ENCODE results near the gene CERCAM.
A peak's percentile ranks its signal among the peaks of the same experiment; 100 is the strongest.
"Not testable (repeated sequence)": the region's sequence is repeated elsewhere in the genome, so short reads cannot be mapped to it uniquely, and the experiment has no call there.

The CERCAM gene

GRCh38 chr9:128419061-128419925 is 1.4 kb upstream of the CERCAM start:
- peak; percentile 26 for DNase-seq (ENCODE audit: low spot score)

DNA sequence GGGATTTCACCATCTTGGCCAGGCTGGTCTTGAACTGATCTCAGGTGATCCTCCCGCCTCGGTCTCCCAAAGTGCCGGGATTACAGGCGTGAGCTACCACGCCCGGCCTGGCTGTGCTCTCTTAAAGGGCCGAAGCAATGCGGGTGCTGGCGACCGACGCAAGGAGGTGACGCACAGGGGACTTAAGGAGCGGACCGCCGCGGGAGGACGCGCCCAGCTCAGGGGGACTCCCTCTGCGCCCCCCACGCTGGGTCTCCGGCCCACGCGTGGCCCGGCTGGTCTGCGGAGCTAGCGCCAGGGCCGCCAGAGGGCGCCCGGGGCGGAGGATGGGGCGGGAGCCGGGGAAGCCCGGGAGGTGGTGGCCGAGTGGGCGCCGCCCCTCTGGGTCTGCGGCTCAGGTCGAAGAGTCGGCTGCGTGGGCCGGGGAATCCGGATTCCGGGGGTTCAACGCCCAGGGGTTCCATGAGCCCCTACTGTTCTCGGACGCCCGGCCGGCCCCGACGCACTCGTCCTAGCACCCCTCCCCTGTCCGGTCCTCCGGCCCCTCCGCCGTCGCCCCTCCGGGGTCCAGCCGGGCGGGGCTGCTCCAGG is 502 bp upstream of the CERCAM start:
- peak; percentile 49 for DNase-seq (ENCODE audit: low spot score)

DNA sequence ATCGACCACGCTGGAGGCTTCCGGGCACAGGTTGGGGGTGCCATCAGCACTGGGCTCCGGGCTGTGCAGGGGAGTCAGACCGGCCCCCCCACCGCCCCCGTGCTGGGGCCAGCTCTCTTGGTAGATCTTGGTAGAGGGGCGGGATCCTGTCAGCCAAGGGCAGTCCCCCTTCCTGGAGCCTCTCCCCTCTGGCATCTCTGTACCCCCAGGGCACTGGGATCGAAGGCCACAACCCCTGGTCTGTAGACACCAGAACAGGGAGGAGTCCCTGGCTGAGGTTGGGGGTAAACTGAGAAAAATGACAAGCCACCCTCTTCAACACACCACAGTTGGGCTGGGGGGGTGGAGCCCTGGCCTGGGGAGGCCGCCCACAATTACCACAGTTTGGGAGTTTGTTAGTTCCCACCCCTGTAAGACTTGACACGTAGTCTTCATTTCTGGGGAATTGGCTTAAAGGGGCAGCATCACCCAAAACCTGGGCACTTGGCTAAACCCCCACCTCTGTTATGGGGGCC is 882 bp downstream of the CERCAM start:
- DNase-seq (ENCODE audit: low spot score) = no peak

DNA sequence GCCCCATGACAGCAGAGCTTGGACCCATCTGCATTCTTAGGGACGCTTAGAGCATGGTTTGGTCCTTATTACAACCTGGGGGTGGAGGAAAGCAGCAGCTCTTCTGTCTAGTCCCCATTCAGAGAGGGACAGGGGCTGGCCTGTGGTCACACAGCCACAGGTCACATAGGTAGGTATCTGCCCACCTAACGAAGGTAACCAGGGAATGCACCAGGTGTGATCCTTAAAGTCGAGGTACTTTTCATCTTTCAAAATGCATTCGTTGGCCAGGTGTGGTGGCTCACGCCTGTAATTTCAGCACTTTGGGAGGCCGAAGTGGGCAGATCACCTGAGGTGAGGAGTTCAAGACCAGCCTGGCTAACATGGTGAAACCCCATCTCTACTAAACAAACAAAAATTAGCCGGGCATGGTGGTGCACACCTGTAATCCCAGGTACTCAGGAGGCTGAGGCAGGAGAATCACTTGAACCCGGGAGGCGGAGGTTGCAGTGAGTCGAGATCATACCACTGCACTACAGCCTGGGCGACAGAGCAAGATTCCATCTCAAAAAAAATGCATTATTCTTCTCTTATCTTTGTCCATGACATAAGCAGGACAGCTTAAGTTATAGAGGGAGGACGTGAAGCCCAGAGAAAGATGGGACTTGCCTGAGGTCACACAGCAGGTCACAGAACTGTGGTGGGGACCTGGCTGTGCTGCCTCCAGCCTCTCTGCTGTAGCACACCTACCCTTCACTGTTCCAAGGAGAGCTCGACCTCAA is 1.5 kb downstream of the CERCAM start:
- DNase-seq (ENCODE audit: low spot score) = not testable (repeated sequence)

DNA sequence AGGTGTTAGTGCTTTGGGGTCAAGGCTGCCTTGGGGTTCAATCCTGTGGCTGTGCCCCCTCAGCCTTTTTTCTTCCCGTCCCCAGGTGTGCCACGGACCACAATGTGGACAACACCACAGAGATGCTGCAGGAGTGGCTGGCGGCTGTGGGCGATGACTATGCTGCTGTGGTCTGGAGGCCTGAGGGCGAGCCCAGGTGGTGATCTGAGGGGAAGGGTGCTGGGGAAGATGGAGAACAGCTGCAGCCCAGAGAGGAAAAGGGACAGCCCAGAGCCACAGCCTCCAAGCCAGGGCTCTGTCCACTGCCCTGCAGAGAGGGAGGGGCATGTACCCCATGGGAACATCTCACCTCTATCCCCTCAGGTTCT is 2.1 kb downstream of the CERCAM start:
- no peak for DNase-seq (ENCODE audit: low spot score)

GRCh38 chr9:128423356-128423755 is 2.7 kb downstream of the CERCAM start:
- DNase-seq (ENCODE audit: low spot score) = not testable (repeated sequence)

GRCh38 chr9:128424268-128424780 is 3.7 kb downstream of the CERCAM start:
- DNase-seq (ENCODE audit: low spot score) = no peak

DNA sequence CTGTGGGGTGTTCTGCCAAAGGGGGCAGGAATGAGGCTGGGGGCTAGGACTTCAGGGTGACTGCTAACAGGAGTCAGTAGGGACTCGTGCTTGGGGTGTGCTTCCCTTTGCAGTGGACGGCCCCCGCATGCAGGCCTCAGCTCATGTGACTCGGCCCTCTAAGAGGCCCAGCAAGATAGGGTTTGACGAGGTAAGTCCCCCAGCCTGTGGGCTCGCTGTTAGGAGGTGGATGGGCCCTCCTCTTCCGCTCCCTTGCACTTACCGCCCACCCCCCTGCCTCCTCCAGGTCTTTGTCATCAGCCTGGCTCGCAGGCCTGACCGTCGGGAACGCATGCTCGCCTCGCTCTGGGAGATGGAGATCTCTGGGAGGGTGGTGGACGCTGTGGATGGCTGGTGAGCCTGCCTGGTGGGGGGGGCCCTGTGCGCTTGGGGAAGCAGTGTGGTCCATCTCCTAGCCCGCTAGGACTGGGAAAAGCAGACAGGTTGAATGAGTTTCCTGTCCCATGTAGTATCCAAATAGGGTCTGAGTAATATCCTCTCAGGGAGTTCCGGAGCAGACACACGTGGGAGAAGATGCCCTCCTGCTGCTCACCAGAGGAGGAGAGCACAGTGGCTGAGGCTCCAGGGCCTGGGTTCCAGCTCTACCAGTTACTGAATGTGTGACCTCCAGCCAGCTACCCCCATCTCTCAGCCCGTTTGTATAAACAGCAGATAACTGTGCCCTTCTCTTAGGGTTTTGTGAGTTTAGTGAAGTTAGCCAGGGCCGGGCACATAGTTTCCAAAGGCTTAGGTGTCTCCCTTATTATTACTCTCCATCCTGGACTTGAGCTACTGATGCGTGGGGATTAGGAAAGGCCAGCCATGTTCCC is 8.2 kb downstream of the CERCAM start:
- DNase-seq (ENCODE audit: low spot score) = no peak

GRCh38 chr9:128429513-128430086 is 8.9 kb downstream of the CERCAM start:
- DNase-seq (ENCODE audit: low spot score) = peak; percentile 75

- DNase-seq (ENCODE audit: low spot score) = no peak
These were observed 10.6 kb downstream of the CERCAM start for GRCh38 chr9:128431207-128431606.

- no peak for DNase-seq (ENCODE audit: low spot score)
These were observed 13.7 kb downstream of the CERCAM start for GRCh38 chr9:128434340-128434739.

GRCh38 chr9:128435611-128436010 is 15.0 kb downstream of the CERCAM start:
- DNase-seq (ENCODE audit: low spot score) = no peak

DNA sequence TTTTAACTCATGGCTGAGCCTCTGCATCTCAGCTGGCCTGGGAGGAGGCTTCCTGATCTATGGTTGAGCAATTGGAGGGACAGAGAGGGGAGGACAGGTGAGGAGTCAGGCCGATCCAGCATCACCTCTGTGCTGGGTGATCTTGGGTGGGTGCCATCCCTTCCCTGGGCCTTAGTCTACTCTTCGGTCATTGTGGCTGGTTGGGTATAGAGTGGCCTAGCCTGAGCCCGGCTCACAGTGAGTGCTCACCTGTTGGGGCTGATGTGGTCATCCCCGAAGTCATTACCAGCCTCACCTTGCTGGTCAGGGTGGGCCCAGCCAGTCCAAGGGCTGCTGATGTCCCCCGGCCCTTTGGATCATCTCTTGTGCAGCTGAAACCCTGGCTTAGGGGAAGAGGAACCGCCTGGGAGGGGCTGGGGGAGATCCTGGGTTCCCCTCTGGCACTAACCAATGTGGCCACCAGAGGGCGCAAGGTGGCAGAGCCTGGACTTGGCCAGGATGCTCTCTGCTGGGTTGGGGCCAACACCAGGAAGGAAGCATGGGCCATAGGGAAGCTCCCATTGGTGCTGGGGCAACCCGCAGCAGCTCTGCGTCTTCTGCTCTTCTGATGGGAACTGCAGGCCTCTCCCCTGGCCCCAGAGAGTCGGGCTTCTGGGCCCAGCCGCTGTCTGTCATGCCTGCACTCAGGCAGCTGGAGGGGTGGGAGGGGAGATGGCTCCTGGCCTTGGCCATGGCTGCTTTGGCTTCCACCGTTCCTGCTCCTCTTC is 17.9 kb downstream of the CERCAM start:
- peak; percentile 89 for DNase-seq (ENCODE audit: low spot score)

DNA sequence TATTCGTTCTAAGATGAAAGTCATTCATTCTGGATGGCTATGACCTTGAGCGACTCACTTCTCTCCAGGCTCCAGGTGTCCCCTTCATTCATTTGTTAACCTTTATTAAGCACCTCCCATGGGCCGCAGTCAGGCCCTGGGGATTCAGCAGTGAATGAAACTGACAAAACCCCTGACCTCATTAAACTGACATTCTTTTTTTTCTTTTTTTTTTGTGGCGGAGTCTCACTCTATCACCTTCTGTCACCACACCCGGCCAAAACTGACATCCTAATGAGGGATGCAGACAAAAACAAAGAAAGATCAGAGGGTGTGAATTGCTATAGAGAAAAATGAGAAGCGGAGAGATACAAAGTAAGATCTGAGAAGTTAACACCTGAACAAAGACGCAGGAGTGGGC is 18.6 kb downstream of the CERCAM start:
- peak; percentile 41 for DNase-seq (ENCODE audit: low spot score)

- no peak for DNase-seq (ENCODE audit: low spot score)
These were observed 21.5 kb downstream of the CERCAM start for GRCh38 chr9:128442150-128442549.

- not testable (repeated sequence) for DNase-seq (ENCODE audit: low spot score)
These were observed 25.8 kb downstream of the CERCAM start for GRCh38 chr9:128446505-128446904.

- DNase-seq (ENCODE audit: low spot score) = no peak
These were observed 28.1 kb downstream of the CERCAM start for GRCh38 chr9:128448746-128449145.

DNA sequence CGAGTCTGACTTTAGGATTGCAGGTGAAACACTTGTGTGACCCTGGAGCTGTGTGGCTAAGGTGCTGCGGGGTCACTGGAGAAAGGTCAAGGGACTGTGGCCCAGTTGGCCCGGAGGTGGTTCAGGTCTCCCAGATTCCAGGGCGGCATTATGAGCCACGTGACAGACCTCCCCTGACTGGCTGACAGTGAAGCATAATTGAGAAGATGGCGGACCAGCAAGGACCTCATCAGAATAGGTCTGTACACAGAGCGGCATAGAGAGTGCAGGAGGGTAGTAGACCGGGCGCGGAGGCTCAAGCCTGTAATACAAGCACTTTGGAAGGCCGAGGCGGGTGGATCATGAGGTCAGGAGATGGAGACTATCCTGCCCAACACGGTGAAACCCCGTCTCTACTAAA is 34.3 kb downstream of the CERCAM start:
- no peak for DNase-seq (ENCODE audit: low spot score)

- peak; percentile 98 for DNase-seq (ENCODE audit: low spot score)
These were observed 35.4 kb downstream of the CERCAM start, which contains the start of gene ODF2 for GRCh38 chr9:128455849-128456612. Gene ODF2 (plus strand): TSS chr9:128456006. CDS start chr9:128456092, 86 bp downstream.
